ENCODE measurements around the gene CAPN8. TPM values are rescaled to one million over a fixed set of nuclear protein-coding genes. Genes with fewer than 3 reads are reported as not detected.
A peak's percentile ranks its signal among the peaks of the same experiment; 100 is the strongest.

Gene CAPN8
- total and polyA plus RNA-seq, 2 donors (not counting 1 experiment from before 2014, with no cell fraction given) = 0.37 to 0.52 TPM

DNA sequence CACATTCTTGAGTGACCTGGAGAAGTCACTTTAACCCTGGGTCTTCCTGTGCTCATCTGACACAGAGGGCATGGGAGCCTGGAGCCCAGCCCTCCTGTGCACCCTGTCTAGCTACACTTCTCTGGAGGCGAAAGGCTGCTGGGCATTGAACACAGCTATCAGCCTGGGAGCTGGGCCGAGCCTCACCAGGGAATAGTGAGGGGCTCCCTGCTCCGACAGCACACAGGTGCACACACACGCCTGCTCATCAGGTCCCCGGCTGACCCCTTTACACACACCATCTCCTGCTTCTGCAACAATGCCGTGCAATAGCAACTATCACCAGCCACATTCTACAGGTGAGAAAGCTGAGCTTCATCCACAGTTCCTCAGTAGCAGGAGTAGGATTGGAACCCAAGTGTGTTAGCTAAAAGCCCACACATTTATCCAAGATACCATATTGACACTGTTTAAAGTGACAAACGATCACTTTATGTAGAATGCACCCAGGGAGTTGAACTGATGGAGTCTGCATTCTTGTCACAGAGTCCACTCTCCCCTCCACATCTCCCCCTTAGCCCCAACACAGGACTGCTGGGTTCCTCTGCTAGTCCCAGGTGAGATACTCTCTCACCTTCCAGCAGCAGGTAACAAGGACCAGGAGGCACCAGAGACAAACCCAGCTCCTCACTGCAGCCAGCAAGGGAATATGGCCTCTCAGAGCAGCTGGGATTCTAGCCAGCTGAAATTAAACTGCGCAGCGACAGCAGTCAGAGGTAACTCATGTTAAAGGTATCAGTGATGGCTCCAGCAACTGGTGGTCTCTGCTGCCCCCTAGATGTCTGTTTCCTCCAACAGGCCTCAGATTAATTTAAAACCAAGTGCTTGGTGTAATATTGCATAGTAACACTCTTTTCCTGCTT, 18.3 kb upstream of the CAPN8 start:
- Histone ChIP-seq H3K9me3 (ENCODE audit: control extremely low read depth in 1 of 3, control insufficient read depth in 2 of 3, insufficient read depth in 1 of 3, low read length in 2 of 3) (no peaks in the 10 kb centered on the region), H3K27me3 (replicated peaks in 1 of 4; ENCODE audit: control extremely low read depth in 1 of 4, control insufficient read depth in 3 of 4, insufficient read depth in 4 of 4, low read length in 3 of 4) (peaks cover 0 to 11% (median 2%) of the 10 kb centered on the region in 4 experiments), H4K20me1 (ENCODE audit: control insufficient read depth, insufficient read depth, low read length, poor library complexity, severe bottlenecking) (no peaks in the 10 kb centered on the region), H3K9ac (ENCODE audit: low read length) (no peak overlapping the region), H3K79me2 (ENCODE audit: control insufficient read depth, insufficient read depth, low read length) (no peaks in the 10 kb centered on the region), H3K4me3 (ENCODE audit: control extremely low read depth in 1 of 5, extremely low read depth in 1 of 5, insufficient read depth in 1 of 5, low read depth in 2 of 5, low read length in 4 of 5) (no peak overlapping the region), H2AFZ (ENCODE audit: insufficient read depth, low read depth, low read length, poor library complexity, severe bottlenecking) (peak overlapping the region; percentile 25), H3K4me1 (ENCODE audit: control insufficient read depth in 2 of 2, insufficient read depth in 2 of 2, low read length in 2 of 2) (no peaks in the 10 kb centered on the region), H3K36me3 (replicated peaks in 1 of 2; ENCODE audit: control extremely low read depth in 1 of 2, control insufficient read depth in 1 of 2, extremely low read depth in 1 of 2, insufficient read depth in 2 of 2, low read length in 1 of 2) (no peaks in the 10 kb centered on the region), H3K4me2 (replicated peaks; ENCODE audit: low read depth, low read length, poor library complexity, severe bottlenecking) (no peak overlapping the region), H3K27ac (ENCODE audit: low read length in 2 of 2) (no peak overlapping the region)
- CTCF ChIA-PET = interaction anchor here (0.5 to 2.0 kb wide), 10 partner anchors 9 to 553 kb away, joined by 3 to 12 read pairs (median 4); no protein-coding TSS in a partner anchor
- no peak for ATAC-seq (ENCODE audit: low read depth)
- H3K4me1 Mint-ChIP-seq = peaks cover 2% of the 10 kb centered on the region
- 75% methylated on average over 8 of the region's 9 CpGs for WGBS (ENCODE audit: insufficient coverage)
- TF ChIP-seq EZH2 (IDR thresholded peaks at IDR 0.05; ENCODE audit: borderline replicate concordance, insufficient read depth, low read depth, low read length, poor library complexity, severe bottlenecking) = no peak
- peak; percentile 67 for TF ChIP-seq CTCF (IDR thresholded peaks at IDR 0.05)
- no peak overlapping the region for H3K4me3 Mint-ChIP-seq
- no peak overlapping the region for H3K27ac Mint-ChIP-seq
- H3K9me3 Mint-ChIP-seq (ENCODE audit: insufficient read depth) = no peaks in the 10 kb centered on the region
- intact Hi-C loops (cut with micrococcal nuclease) = no loop called here
- H3K27me3 Mint-ChIP-seq = peaks cover 30% of the 10 kb centered on the region
- POLR2A ChIA-PET = no interaction called here
- peak; percentile 62 for DNase-seq

- H3K27me3 Mint-ChIP-seq = peaks cover 30% of the 10 kb centered on the region
- intact Hi-C loops (cut with micrococcal nuclease) = no loop called here
- CTCF ChIA-PET = interaction anchor here (0.7 to 2.0 kb wide), 4 partner anchors 13 to 1034 kb away, joined by 3 to 9 read pairs (median 7); no protein-coding TSS in a partner anchor
Measured at GRCh38 chr1:223682502-223682901, 17.0 kb upstream of the CAPN8 start.

More at GRCh38 chr1:223682502-223682901, 17.0 kb upstream of the CAPN8 start:
- H3K9me3 ChIP-seq (ENCODE audit: control extremely low read depth in 1 of 3, control insufficient read depth in 2 of 3, insufficient read depth in 1 of 3, low read length in 2 of 3) = no peaks in the 10 kb centered on the region
- H3K27me3 ChIP-seq (replicated peaks in 1 of 4; ENCODE audit: control extremely low read depth in 1 of 4, control insufficient read depth in 3 of 4, insufficient read depth in 4 of 4, low read length in 3 of 4) = peaks cover 0 to 8% (median 3%) of the 10 kb centered on the region in 4 experiments
- Mint-ChIP-seq H3K27ac (no peak overlapping the region), H3K4me3 (no peak overlapping the region), H3K9me3 (ENCODE audit: insufficient read depth) (no peaks in the 10 kb centered on the region), H3K4me1 (peaks cover 2% of the 10 kb centered on the region)
- H3K9ac ChIP-seq (ENCODE audit: low read length) = no peak overlapping the region
- 92% methylated on average over 3 of the region's 3 CpGs for WGBS (ENCODE audit: insufficient coverage)
- H4K20me1 ChIP-seq (ENCODE audit: control insufficient read depth, insufficient read depth, low read length, poor library complexity, severe bottlenecking) = no peaks in the 10 kb centered on the region
- H3K4me3 ChIP-seq (ENCODE audit: control extremely low read depth in 1 of 5, extremely low read depth in 1 of 5, insufficient read depth in 1 of 5, low read depth in 2 of 5, low read length in 4 of 5) = no peak overlapping the region
- no peak overlapping the region for H3K27ac ChIP-seq (ENCODE audit: low read length in 2 of 2)
- DNase-seq = no peak
- TF ChIP-seq CTCF (IDR thresholded peaks at IDR 0.05) (no peak), EZH2 (IDR thresholded peaks at IDR 0.05; ENCODE audit: borderline replicate concordance, insufficient read depth, low read depth, low read length, poor library complexity, severe bottlenecking) (no peak)
- H3K79me2 ChIP-seq (ENCODE audit: control insufficient read depth, insufficient read depth, low read length) = no peaks in the 10 kb centered on the region
- ATAC-seq (ENCODE audit: low read depth) = no peak
- no peaks in the 10 kb centered on the region for H3K4me1 ChIP-seq (ENCODE audit: control insufficient read depth in 2 of 2, insufficient read depth in 2 of 2, low read length in 2 of 2)
- H3K4me2 ChIP-seq (replicated peaks; ENCODE audit: low read depth, low read length, poor library complexity, severe bottlenecking) = no peak overlapping the region
- H2AFZ ChIP-seq (ENCODE audit: insufficient read depth, low read depth, low read length, poor library complexity, severe bottlenecking) = no peak overlapping the region
- POLR2A ChIA-PET = no interaction called here
- no peaks in the 10 kb centered on the region for H3K36me3 ChIP-seq (replicated peaks in 1 of 2; ENCODE audit: control extremely low read depth in 1 of 2, control insufficient read depth in 1 of 2, extremely low read depth in 1 of 2, insufficient read depth in 2 of 2, low read length in 1 of 2)

All from B cell (primary cell).